GM12874 (cell line): ENCODE measurements around the gene ENTPD6.

Experiments
- CTCF ChIP-seq: IDR thresholded peaks from 2 replicates; pipeline ENCODE4 v1.5.1; 2011; ENCODE audit warnings: low read depth, mild to moderate bottlenecking, control low read depth, low read length, moderate library complexity; ENCODE audit not compliant: insufficient read depth

The ENTPD6 gene

GRCh38 chr20:25223765-25224720 is 28.5 kb downstream of the ENTPD6 start:
- no peak for TF ChIP-seq CTCF

GRCh38 chr20:25224941-25225340 is 29.4 kb downstream of the ENTPD6 start:
- TF ChIP-seq CTCF: no peak

- TF ChIP-seq CTCF: no peak
Observed at GRCh38 chr20:25225642-25226432, 30.3 kb downstream of the ENTPD6 start.

- no peak for TF ChIP-seq CTCF
Observed at GRCh38 chr20:25226433-25227316, 31.2 kb downstream of the ENTPD6 start.

GRCh38 chr20:25227317-25227831 is 31.9 kb downstream of the ENTPD6 start:
- no peak for TF ChIP-seq CTCF

GRCh38 chr20:25229486-25230165 is 34.1 kb downstream of the ENTPD6 start:
- no peak for TF ChIP-seq CTCF
